Epidermal melanocyte (primary cell): Measurements from ENCODE around the gene LGR4.

Experiments used
- DNase-seq: peaks from one replicate; pipeline ENCODE4 v3.0.0; 2011; ENCODE audit warnings: low spot score; ENCODE audit not compliant: insufficient read length

Gene LGR4

GRCh38 chr11:27429761-27430393 lies 42.7 kb downstream of the LGR4 start:
- DNase-seq, result no peak

DNA sequence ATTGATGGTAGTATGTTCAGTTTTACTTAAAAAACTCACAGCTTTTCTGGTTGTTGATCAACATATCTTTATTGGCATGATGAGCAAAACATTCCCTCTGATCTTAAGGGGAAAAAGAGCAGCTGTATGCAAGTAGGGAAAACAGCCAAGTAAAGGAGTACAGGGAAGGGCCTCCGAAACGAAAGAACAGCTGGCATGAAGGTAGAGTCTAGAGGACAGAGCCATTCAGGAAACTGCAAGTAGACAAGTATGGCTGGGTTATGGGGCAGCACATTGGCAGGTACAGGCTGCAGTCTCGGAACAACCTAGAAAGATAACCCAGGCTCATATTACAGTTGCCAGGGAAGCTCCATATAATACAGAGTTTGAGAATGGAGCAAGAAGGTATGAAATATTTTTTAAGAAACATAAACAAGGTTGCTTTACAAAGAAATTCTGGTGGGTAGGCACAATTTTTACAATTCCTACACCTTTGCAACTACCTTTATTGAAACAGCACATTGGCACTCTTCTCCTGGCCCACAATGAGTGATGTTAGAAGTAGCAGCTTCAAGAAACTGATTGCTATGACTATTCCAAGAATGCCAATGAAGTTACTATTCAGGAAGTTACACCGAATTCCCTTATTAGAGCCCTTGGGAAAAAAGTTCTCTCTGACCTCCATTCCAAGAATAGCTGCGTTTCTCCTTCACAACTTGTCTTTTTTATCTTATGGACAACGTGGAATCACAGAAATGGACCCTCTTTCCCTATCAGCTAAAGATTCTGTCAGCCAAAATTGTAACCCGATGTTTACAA lies 45.2 kb downstream of the LGR4 start:
- DNase-seq, result no peak

DNA sequence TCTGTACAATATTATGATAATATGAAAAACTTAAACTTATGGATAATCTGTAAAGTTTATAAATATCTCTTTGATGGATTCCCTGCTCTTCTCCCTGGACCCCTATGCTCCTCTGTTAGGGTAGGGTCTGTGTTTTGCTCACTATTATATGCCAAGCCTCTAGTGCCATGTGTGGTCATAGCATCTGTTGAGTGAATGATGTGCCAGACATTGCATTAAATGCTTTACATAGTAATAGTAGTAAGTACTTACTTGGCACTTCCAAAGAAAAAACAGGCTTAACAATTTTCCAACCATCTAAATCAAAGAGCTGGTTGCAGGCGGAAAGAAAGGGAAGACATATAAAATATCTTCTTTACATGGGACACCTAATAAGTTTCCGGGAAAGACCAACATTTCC lies 46.8 kb downstream of the LGR4 start:
- no peak for DNase-seq

DNA sequence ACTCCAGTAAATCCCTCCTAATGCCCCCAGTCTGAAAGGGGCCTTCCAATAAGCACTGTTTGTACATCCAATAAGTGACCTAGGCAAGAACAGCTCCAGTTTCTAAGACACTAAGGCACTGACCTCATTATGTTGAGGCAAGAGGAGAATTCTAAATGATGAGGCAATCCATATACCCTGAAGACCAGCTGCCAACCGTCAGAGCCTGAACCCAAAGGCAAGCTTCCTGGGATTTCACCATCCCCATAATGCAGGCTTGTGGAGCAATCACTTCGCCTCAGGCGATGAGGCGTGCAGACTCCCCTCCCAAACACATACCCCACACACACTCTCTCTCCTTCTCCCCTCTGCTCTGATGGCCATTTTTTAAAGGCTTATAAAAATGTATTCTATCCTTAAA lies 49.5 kb downstream of the LGR4 start:
- DNase-seq, result no peak

DNA sequence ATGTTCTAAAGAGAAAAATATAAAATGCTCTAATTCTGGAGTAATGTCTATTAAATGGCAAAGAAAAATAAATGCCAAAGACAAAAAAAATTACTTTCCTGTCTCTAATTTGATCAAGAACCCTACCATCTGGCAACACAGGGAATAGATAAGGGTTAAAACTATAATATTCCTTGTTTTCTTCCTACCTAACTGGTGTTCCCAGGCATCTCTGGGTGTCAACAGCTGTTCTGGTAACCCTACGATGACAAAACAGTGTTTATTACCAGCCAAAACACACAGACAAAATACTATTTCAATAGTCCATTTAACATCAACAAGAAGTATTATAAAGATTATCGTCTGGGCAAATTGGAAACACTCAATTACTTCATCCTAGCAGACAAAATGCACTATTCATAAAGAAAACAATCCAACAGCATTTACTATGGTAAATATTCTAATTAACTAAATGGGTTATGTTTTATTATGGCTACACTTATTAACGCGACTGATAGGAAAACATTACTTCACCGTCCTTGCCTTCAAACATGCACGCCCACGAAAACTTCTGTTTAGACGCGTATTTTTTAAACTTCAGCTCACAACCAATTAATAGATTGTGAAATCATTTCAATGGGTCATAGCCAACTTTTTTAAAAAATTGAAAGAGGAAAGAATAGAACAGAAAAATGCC lies 50.6 kb downstream of the LGR4 start:
- DNase-seq, result no peak

DNA sequence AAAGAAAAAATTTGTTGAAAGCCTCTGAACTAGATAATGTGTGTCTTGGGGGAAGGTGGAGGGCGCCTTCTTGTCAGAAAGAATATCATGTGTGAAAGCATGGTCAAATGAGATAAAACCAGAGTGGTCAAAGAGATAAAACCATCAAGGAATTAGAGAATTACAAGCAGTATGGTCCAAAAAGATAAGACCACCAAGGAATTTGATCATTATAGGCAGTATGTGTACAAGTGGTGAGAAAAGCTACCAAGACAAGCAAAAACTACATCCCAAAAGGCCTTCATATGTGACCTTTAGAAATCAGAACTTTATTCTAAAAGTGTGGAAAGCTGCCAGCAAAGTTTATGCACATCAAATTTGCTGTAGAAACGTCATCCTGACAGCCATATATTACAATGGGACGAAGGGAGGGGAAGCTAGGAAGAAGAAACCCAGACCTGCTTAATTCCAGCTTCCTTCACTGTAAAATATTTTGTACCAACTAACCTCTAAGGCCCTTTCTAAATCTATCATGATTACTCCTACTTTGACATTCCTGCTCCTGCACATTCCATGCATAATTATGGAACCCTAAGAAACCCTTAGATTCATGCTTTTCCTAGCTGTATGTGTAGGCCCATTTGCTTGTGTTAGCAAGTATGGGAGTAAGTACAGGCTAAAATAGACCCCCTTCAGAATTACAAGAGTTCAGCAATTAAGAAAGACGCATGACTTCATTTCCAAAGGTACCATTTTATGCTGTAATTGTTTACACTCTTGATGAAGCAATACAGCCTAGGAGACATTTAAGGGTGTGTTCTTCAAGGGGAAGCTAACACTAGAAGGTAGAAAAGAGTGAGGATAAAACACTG lies 51.6 kb downstream of the LGR4 start:
- DNase-seq, result no peak

- DNase-seq, result no peak
Measured at GRCh38 chr11:27420217-27420616, 52.4 kb downstream of the LGR4 start.

GRCh38 chr11:27418356-27418755 lies 54.2 kb downstream of the LGR4 start:
- no peak for DNase-seq

DNA sequence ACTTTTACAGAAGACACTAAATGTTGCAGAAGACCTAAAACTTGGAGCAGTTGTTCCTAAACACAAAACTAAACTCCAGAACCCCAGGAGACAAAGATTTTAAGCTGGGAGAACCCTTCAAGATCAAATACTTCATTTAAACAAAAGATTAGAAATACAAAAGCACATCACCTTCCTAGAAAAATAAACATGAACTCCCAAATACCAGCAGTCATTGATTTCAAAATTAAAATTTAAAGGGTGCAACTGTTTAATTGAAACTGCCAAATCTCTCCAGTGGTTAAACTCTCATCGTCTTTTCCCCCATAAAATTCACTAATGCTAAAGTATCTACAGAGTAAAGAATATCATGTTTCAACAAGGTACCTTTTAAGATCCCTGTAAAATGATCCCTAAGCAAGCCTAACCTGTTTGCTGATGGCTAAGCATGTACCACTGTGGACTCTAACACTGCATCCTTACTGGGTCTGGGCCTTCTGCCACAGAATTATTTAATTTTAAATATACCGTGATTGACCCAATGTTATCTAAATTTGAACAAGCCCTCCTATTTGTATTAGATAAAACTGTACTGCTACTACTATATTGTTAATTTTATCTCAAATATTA lies 55.9 kb downstream of the LGR4 start:
- no peak for DNase-seq

GRCh38 chr11:27414644-27415043 lies 57.9 kb downstream of the LGR4 start:
- DNase-seq, result no peak

DNA sequence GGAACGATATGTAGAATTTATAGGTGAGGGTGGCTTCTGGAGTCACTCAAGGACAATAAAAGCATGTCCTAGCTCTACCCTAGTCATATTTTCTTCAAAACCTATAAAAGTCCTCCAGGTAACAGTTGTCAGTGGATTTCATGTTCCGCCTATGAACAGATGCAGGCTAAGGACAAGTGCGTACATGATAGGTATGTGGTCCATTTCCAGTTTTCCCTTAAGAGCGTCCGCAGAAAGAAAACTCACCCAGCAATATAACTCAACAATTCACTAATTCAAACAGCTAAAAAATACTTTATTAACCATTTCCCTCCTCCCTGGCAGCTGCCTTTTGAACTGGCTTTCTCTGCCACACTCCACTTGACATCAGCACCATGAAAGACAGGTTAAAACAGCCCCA lies 59.4 kb downstream of the LGR4 start:
- no peak for DNase-seq

DNA sequence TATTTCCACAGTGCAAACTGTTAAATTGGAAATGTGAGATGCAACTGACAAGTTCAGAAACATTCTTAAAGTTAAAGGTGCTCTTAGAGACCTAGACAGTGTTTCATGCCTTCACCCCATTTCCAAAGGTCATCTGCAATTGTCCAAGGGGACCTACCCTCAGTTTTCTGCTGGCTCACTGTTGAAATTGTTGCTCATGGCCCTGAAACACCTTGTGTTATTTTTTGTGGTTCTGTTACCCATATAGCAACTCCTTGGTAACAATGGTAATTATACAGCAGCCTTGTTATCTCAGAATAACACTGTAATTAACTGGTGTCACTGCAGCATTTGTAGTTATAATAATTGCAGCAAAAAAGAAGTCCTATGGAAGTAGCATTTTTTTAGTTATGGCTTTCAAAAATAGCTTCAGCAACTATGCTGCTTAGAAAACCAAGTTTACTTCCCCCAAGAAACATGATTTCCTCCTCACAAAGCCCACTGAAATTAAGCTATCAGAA lies 60.3 kb downstream of the LGR4 start:
- DNase-seq, result no peak

- DNase-seq, result no peak
Measured at GRCh38 chr11:27411328-27411727, 61.3 kb downstream of the LGR4 start.

DNA sequence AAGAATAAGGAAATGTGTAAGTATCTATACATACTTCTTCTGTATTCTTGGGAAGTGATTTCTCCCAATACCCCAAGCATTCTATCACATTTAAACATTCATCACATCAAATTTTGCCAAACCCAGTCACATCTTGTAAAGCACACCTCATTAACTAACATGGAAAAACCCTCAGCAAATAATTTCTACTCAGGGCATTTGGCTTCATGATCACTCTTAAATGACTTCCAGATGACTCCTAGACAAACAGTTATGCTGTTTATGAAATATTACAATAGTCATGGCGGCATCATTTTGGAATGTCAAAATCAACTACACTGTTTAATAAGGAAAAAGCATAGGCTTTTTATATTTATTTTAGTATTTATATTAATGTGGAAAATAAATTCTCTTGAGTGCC lies 62.3 kb downstream of the LGR4 start:
- DNase-seq, result no peak

- no peak for DNase-seq
Measured at GRCh38 chr11:27409742-27410141, 62.8 kb downstream of the LGR4 start.

- no peak for DNase-seq
Measured at GRCh38 chr11:27409049-27409448, 63.5 kb downstream of the LGR4 start.

DNA sequence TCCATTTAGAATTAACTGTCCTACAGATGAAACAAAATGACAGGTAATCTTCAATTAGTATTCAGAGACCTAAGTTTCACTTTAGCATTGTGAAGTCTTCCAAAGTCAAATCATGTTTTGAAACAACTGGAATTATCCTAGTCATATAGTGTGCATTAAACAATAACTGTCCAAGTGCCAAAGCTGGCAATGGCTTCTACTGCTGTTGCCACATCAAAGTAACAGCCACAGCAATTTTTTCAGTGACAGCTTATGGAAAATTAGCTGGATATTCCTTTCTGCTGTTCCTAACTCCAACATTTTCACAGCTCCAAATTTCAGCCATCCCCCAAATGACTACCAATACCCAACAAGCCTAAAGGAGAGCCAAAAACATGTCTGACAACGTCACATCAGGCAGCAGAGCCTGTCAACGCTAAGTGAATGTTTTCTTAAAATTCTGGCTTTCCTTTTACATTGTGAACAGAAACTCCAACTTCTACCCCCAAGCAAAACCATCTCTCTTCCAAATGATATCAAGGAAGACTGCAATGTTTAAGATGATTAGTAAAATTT lies 64.3 kb downstream of the LGR4 start:
- no peak for DNase-seq

GRCh38 chr11:27406498-27407354 lies 65.9 kb downstream of the LGR4 start:
- no peak for DNase-seq

DNA sequence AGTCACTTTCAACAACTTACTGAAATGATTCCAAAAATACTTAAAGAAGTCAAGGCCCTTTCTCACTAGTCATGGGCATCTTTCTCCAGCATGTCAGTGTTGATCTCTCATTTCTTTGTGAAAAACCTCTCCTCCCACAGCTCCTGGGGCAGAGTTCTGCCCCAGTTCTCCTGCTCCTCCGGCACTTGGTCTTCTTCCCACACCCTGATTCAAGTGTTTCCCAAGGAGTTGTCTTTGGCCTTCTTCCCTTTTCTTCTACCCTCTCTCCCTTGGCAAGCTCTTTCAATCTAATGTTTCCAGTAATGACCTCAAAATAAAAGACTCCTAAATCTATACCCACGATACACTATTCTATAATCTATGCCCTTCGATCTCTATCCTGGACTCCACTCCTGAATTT lies 67.5 kb downstream of the LGR4 start:
- DNase-seq, result no peak

- no peak for DNase-seq
Measured at GRCh38 chr11:27404427-27404826, 68.2 kb downstream of the LGR4 start.
